ENCODE results near the gene RABGAP1L. TPM values are rescaled to one million over a fixed set of nuclear protein-coding genes. Genes with fewer than 3 reads are reported as not detected.
A peak's percentile ranks its signal among the peaks of the same experiment; 100 is the strongest.
"Not testable (repeated sequence)": the region's sequence is repeated elsewhere in the genome, so short reads cannot be mapped to it uniquely, and the experiment has no call there.

Gene RABGAP1L
- total RNA-seq, 1 donor from 2014 or later: 36.2 TPM

GRCh38 chr1:174775621-174776020 lies 616.3 kb downstream of the RABGAP1L start:
- DNase-seq: no peak

DNA sequence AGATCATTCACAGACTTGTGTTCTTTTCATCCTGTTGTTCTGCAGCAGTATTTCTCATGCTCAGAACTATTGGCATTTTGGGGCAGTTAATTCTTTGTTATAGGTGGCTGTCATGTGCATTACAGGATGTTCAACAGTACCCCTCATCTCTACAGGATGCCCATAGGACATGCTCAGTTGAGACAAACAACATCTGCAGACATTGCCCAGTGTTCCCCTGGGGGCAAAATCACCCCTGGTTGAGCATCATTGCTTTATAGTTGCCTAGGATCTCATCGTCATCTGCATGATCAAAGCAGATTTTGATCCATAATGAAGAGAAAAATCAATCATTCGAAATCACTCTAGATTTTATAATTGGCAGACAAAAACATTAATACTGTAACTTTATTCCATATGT lies 617.9 kb downstream of the RABGAP1L start:
- DNase-seq: no peak

DNA sequence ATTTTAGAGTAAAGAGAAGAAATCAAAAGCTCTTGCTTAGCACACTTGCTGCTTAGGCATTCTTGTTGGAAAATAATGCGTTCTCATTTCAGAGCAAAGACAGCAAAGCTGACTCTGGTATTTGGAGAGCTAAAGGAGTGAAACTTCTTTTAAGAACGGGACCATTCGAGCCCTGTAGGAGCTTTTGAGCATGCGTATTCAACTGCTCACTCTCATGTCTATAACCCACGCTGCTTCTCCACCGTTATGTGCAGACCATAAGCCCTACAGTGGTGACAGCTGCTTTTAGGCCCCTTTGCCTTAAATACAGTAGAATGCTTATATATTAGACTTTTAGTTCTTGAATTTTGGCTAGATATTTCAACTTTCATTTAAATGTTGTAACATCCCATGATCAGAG lies 626.2 kb downstream of the RABGAP1L start:
- DNase-seq: no peak

DNA sequence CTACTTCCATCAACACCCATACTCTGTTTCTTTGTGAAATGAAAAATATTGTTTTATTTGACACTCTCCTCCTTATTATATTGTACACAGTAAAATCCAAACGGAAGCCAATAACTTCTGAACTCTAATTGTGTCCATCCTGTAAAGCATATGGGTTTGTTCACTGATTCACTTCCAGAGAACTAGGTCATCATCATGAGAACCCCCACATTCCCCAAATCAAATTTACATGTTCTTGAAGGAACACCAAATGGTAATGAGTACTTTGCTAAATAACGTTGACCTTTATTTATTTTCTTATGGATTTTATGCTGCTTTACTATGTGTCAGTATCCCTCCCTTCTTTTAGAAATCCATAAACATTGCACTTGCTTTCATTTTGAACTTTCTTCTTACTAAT lies 627.0 kb downstream of the RABGAP1L start:
- DNase-seq: no peak

- no peak for DNase-seq
Measured at GRCh38 chr1:174786760-174787159, 627.4 kb downstream of the RABGAP1L start.

DNA sequence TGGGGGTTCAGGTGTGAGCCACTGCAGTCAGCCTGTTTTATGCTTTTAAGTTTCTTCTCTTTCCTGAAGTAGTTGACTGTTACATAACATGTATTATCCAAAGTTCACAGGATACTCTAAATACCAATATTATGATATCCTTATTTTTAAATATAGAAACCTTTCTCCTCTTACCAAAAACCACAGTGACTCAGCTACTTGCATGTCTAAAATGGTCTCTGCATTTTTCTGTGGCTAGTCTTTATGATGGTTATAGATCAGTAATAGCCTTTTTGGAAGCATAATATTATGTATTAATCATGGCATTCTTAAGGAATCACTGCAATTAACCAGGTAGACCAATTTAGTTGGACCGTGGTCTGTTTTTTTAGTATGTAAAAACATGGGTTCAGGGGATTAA lies 629.7 kb downstream of the RABGAP1L start:
- DNase-seq: no peak

GRCh38 chr1:174789399-174789798 lies 630.1 kb downstream of the RABGAP1L start:
- DNase-seq: no peak

- DNase-seq: no peak
Measured at GRCh38 chr1:174791863-174792262, 632.5 kb downstream of the RABGAP1L start.

DNA sequence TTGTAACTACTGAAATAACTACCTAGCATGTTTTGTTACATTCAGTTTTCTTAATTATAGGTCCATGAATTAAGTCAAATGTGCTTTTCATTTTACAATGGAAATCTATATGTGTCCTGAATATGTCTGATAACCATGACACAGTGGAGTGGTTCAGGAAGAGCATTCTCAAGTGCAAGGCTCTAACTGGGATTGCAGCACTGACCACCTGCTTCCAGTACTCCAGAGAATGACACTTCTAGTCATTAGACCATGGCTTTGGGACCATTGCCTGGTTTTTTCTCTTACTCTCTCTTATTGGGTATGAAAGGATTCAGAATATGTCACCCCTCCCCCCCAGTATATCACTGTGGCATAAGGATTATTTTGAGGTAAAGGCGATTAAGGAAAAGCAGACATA lies 635.5 kb downstream of the RABGAP1L start:
- DNase-seq: no peak

GRCh38 chr1:174795806-174796205 lies 636.5 kb downstream of the RABGAP1L start:
- DNase-seq: no peak

GRCh38 chr1:174797398-174797797 lies 638.1 kb downstream of the RABGAP1L start:
- no peak for DNase-seq

GRCh38 chr1:174799136-174799479 lies 639.8 kb downstream of the RABGAP1L start:
- DNase-seq: no peak

DNA sequence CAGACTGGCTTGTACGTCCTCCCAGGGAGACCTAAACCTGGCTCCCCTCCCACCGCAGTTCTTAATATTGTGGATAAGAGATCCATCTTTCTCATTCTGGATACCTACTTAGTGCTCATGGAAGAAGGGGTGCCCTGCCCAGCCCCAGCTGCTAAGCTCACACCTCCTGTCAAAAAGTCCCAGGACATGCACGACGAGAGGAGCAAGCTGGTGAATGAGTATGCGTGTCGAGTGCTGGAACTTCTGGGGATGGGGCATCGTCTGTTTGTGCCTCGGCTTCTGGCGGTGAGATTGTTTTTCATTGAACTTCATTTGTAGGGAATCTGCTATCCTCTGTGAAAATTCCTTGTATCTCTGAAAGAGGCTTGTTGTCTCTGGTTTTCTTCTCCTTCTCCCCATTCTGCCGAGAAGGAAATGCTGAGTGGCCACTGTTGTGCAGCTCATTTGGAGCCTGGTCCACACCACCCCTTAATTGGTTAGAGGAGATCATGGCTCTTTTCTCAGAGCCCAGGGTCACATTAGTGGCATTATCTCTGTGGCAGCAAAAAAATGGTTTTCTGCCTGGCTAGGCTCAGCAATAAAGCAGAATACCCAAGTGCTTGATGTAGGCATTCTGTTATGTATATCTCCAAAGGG lies 641.0 kb downstream of the RABGAP1L start:
- DNase-seq: peak; percentile 13

- DNase-seq: no peak
Measured at GRCh38 chr1:174800876-174801275, 641.6 kb downstream of the RABGAP1L start.

GRCh38 chr1:174809755-174810280 lies 650.5 kb downstream of the RABGAP1L start:
- no peak for DNase-seq

- DNase-seq: no peak
Measured at GRCh38 chr1:174812016-174812415, 652.7 kb downstream of the RABGAP1L start.

- no peak for DNase-seq
Measured at GRCh38 chr1:174812656-174813055, 653.3 kb downstream of the RABGAP1L start.

DNA sequence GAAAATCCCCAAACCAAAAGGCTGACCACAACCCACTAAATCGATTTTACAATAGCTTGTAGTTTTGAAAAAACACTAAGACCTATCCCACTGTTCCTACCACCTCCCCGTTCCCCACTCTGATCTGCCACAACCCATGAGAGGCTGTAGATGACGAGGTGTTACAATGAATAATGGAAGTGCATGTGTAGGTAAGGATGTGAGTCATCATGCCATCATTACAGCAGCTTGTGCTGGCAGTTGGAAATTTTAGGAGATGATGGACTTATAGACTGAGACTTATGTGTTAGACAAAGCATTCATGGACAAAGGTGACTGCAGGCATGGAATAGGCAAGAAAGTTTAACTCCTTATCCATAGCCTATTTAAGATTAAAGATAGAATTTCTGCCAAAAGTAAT lies 655.7 kb downstream of the RABGAP1L start:
- peak; percentile 69 for DNase-seq

GRCh38 chr1:174815474-174815908 lies 656.2 kb downstream of the RABGAP1L start:
- no peak for DNase-seq

- DNase-seq: not testable (repeated sequence)
Measured at GRCh38 chr1:174816621-174817020, 657.3 kb downstream of the RABGAP1L start.

DNA sequence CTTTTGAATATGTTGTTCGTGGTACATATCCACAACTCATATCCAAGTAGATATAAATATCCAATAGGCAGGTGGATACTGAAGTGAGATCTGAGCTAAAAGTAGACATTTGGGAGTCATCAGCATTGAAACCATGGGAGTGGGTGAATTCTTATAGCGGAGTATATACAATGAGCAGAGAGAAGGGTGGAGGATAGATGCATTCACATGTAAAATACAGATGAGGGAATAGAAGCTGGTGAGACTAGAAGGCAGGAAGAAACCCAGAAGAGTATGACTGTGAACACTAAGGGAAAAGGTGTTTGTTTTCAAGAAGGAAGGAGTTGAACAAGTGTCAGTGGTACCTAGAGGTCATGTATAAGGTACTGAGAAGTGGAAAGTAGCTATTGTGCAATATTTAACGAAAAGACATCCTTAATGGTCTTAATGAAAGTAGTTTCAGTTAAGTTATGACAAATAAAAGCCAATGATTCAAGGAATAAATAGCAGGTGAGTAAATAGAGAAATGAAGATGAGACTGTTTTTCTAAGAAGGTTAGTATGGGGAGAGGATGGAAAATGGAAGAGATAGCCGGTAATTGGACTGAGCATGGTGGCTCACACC lies 658.8 kb downstream of the RABGAP1L start:
- DNase-seq: no peak

GRCh38 chr1:174818951-174819350 lies 659.6 kb downstream of the RABGAP1L start:
- DNase-seq: no peak

- no peak for DNase-seq
Measured at GRCh38 chr1:174819596-174819995, 660.3 kb downstream of the RABGAP1L start.

- DNase-seq: no peak
Measured at GRCh38 chr1:174825127-174825526, 665.8 kb downstream of the RABGAP1L start.

- DNase-seq: no peak
Measured at GRCh38 chr1:174825806-174826205, 666.5 kb downstream of the RABGAP1L start.
